TTC549 (cell line): ENCODE measurements around the gene RNASEH2A.

Experiments used
- FAIRE-seq: peaks from 2 replicates; lab custom pipeline; 2012; peaks lifted over from hg19 to GRCh38; lab: Jason Lieb, UNC

RNASEH2A gene

GRCh38 chr19:12783291-12783848, 23.0 kb upstream of the RNASEH2A start:
- no peak for FAIRE-seq

GRCh38 chr19:12783849-12784393, 22.5 kb upstream of the RNASEH2A start:
- FAIRE-seq = no peak

GRCh38 chr19:12784394-12784870, 22.0 kb upstream of the RNASEH2A start:
- no peak for FAIRE-seq

GRCh38 chr19:12784871-12785430, 21.4 kb upstream of the RNASEH2A start:
- no peak for FAIRE-seq

GRCh38 chr19:12785431-12786031, 20.9 kb upstream of the RNASEH2A start:
- no peak for FAIRE-seq

GRCh38 chr19:12786141-12786870, 20.1 kb upstream of the RNASEH2A start:
- no peak for FAIRE-seq

GRCh38 chr19:12786952-12787351, 19.4 kb upstream of the RNASEH2A start:
- no peak for FAIRE-seq

GRCh38 chr19:12787458-12787857, 18.9 kb upstream of the RNASEH2A start:
- no peak for FAIRE-seq

GRCh38 chr19:12788042-12788681, 18.2 kb upstream of the RNASEH2A start:
- FAIRE-seq = no peak

GRCh38 chr19:12788682-12789097, 17.7 kb upstream of the RNASEH2A start:
- no peak for FAIRE-seq

GRCh38 chr19:12789098-12789903, 17.1 kb upstream of the RNASEH2A start:
- FAIRE-seq = no peak

- no peak for FAIRE-seq
Observed at GRCh38 chr19:12789904-12790619, 16.3 kb upstream of the RNASEH2A start.

GRCh38 chr19:12790628-12791344, 15.6 kb upstream of the RNASEH2A start:
- FAIRE-seq = no peak

- no peak for FAIRE-seq
Observed at GRCh38 chr19:12791345-12792050, 14.9 kb upstream of the RNASEH2A start, which contains the start of gene JUNB. JUNB (plus strand) TSS chr19:12791486; CDS start chr19:12791772, 286 bp downstream.

- no peak for FAIRE-seq
Observed at GRCh38 chr19:12792051-12792852, 14.1 kb upstream of the RNASEH2A start.

- no peak for FAIRE-seq
Observed at GRCh38 chr19:12792853-12793289, 13.5 kb upstream of the RNASEH2A start.

GRCh38 chr19:12793290-12794195, 12.8 kb upstream of the RNASEH2A start:
- FAIRE-seq = no peak
